SK-N-SH (cell line): ENCODE results near the gene UCMA. TPM values are rescaled to one million over a fixed set of nuclear protein-coding genes. Genes with fewer than 3 reads are reported as not detected.

Experiments used
- CTCF ChIA-PET: fragments of 300-600, 350-600 bp; formaldehyde crosslinking; extraction: SDS; loops from one replicate; lab custom pipeline; 2021; lab: Yijun Ruan, JAX
- POLR2A ChIA-PET: fragments of 350-600 bp; sonication (Branson Sonifier 250); formaldehyde crosslinking; extraction: SDS; loops from one replicate; lab custom pipeline; 2020; ENCODE audit warnings: antibody characterized with exemption, inconsistent platforms; lab: Yijun Ruan, JAX
- DNase-seq: peaks from one replicate; pipeline ENCODE4 v3.0.0; 2012
- H2AFZ ChIP-seq: fragments of 200-600 bp; sonication (generic); 2 replicates; pipeline ENCODE4 v1.8.1; 2016; ENCODE audit warnings: antibody characterized with exemption, mild to moderate bottlenecking, low read depth
- H3F3A ChIP-seq: fragments of 200-600 bp; sonication (generic); replicated peaks from 2 replicates; pipeline ENCODE3; 2016; ENCODE audit warnings: antibody characterized with exemption, mild to moderate bottlenecking; ENCODE audit not compliant: insufficient read depth
- H3K27ac ChIP-seq, 2 experiments: fragments of 200-500 bp in 1 of 2; fragments of 200-600 bp in 1 of 2; sonication (Bioruptor generic) in 1 of 2; sonication (generic), shearing (Covaris generic) in 1 of 2; 2 replicates each; pipeline versions ENCODE4 v1.5.1 to v1.6.1; 2014 to 2016; ENCODE audit warnings: low read depth in 2 of 2, inconsistent platforms in 1 of 2, low read length in 1 of 2, mild to moderate bottlenecking in 1 of 2, mixed read lengths in 1 of 2
- H3K27me3 ChIP-seq: fragments of 200-600 bp; sonication (generic), shearing (Covaris generic); 2 replicates; pipeline ENCODE4 v1.6.1; 2016; ENCODE audit warnings: mixed run types; ENCODE audit not compliant: insufficient read depth
- H3K36me3 ChIP-seq, 2 experiments: fragments of 200-500 bp in 1 of 2; fragments of 200-600 bp in 1 of 2; sonication (Bioruptor generic) in 1 of 2; sonication (generic) in 1 of 2; replicated peaks in 1 of 2; 2 replicates each; pipeline versions ENCODE3 to v1.5.1; 2014 to 2016; ENCODE audit warnings: low read length in 1 of 2, mild to moderate bottlenecking in 1 of 2; ENCODE audit not compliant: insufficient read depth in 2 of 2, control insufficient read depth in 1 of 2
- H3K4me1 ChIP-seq, 2 experiments: fragments of 200-500 bp in 1 of 2; fragments of 200-600 bp in 1 of 2; sonication (Bioruptor generic) in 1 of 2; sonication (generic), shearing (Covaris generic) in 1 of 2; 2 replicates each; pipeline versions ENCODE4 v1.5.1 to v1.6.1; 2014 to 2016; ENCODE audit warnings: low read depth in 1 of 2, low read length in 1 of 2, mixed run types in 1 of 2; ENCODE audit not compliant: insufficient read depth in 2 of 2, control insufficient read depth in 1 of 2
- H3K4me2 ChIP-seq: fragments of 200-600 bp; sonication (generic), shearing (Covaris generic); 2 replicates; pipeline ENCODE4 v1.6.1; 2017; ENCODE audit warnings: mixed run types
- H3K4me3 ChIP-seq, 2 experiments: fragments of 200-500 bp in 1 of 2; fragments of 200-600 bp in 1 of 2; sonication (Bioruptor generic) in 1 of 2; sonication (generic), shearing (Covaris generic) in 1 of 2; 2 replicates each; pipeline versions ENCODE4 v1.5.1 to v1.8.1; 2014 to 2016; ENCODE audit warnings: low read depth in 2 of 2, inconsistent platforms in 1 of 2, low read length in 1 of 2, mild to moderate bottlenecking in 1 of 2, mixed read lengths in 1 of 2, moderate library complexity in 1 of 2
- H3K79me2 ChIP-seq: fragments of 200-600 bp; sonication (generic); 2 replicates; pipeline ENCODE4 v1.8.1; 2017; ENCODE audit warnings: mild to moderate bottlenecking; ENCODE audit not compliant: insufficient read depth
- H3K9ac ChIP-seq: fragments of 200-600 bp; sonication (generic); 2 replicates; pipeline ENCODE4 v1.6.1; 2017; ENCODE audit warnings: mixed run types
- H3K9me2 ChIP-seq: fragments of 200-600 bp; sonication (generic); 2 replicates; pipeline ENCODE4 v1.6.1; 2017; ENCODE audit warnings: mixed run types
- H3K9me3 ChIP-seq: fragments of 200-600 bp; sonication (generic); 2 replicates; pipeline ENCODE4 v1.6.1; 2017; ENCODE audit warnings: mixed run types, mild to moderate bottlenecking, moderate library complexity
- H4K20me1 ChIP-seq: fragments of 200-600 bp; sonication (generic); 2 replicates; pipeline ENCODE4 v1.6.1; 2017; ENCODE audit warnings: mild to moderate bottlenecking, mixed run types; ENCODE audit not compliant: insufficient read depth
- ELF1 ChIP-seq: IDR thresholded peaks from 2 replicates; pipeline ENCODE4 v1.4.0; 2012
- EP300 ChIP-seq, 2 experiments: IDR thresholded peaks; 2 replicates each; pipeline versions ENCODE4 v1.4.0 to v1.6.1; 2012; ENCODE audit warnings: borderline replicate concordance in 1 of 2, low read depth in 1 of 2, low read length in 1 of 2
- EZH2phosphoT487 ChIP-seq: fragments of 200-600 bp; sonication (generic); IDR thresholded peaks from 2 replicates; pipeline ENCODE4 v1.6.1; 2017; ENCODE audit warnings: low read depth, mixed run types, mild to moderate bottlenecking, antibody characterized with exemption, moderate library complexity, borderline replicate concordance
- FOXJ3 ChIP-seq: sonication (generic); formaldehyde crosslinking; IDR thresholded peaks from 2 replicates; pipeline ENCODE4 v1.5.1; 2020; ENCODE audit warnings: mild to moderate bottlenecking, missing genetic modification reagents
- JUND ChIP-seq: IDR thresholded peaks from 2 replicates; pipeline ENCODE4 v1.4.0; 2012
- NFIC ChIP-seq: IDR thresholded peaks from 2 replicates; pipeline ENCODE4 v1.4.0; 2012; ENCODE audit warnings: borderline replicate concordance
- POLR2AphosphoS5 ChIP-seq: IDR thresholded peaks from 2 replicates; pipeline ENCODE4 v1.6.1; 2012; ENCODE audit warnings: low read depth, low read length
- RAD21 ChIP-seq: IDR thresholded peaks from 2 replicates; pipeline ENCODE4 v1.6.1; 2012; ENCODE audit warnings: mild to moderate bottlenecking, low read length
- RCOR1 ChIP-seq: fragments of 150-350 bp; IDR thresholded peaks from 2 replicates; pipeline ENCODE4 v1.6.1; 2017; ENCODE audit warnings: antibody characterized with exemption, low read length
- RXRA ChIP-seq: IDR thresholded peaks from 2 replicates; pipeline ENCODE4 v1.4.0; 2012; ENCODE audit warnings: low read depth, mild to moderate bottlenecking, borderline replicate concordance
- SIN3A ChIP-seq: IDR thresholded peaks from 2 replicates; pipeline ENCODE4 v1.6.1; 2012; ENCODE audit warnings: low read depth, mild to moderate bottlenecking, low read length, moderate library complexity, borderline replicate concordance
- TAF1 ChIP-seq: IDR thresholded peaks from 2 replicates; pipeline ENCODE4 v1.6.1; 2012; ENCODE audit warnings: low read depth, mild to moderate bottlenecking, low read length, moderate library complexity, borderline replicate concordance
- WGBS: methylation state at CpG from one replicate; pipeline ENCODE4 v1.1.6; 2017; ENCODE audit warnings: low lambda C conversion rate; 5-methylcytosine and 5-hydroxymethylcytosine counted together
- polyA plus RNA-seq, 3 experiments: library from polyadenylated mRNA; depleted of rRNA; stranded (reverse); fragments of >200 nt; gene quantifications; 2 replicates each; pipeline ENCODE4 v1.2.3, GENCODE V29; 2012
- TF ChIP-seq, protein P1 (sequence below): IDR thresholded peaks from 2 replicates; pipeline ENCODE4 v1.4.0; 2012; ENCODE audit warnings: low read depth, borderline replicate concordance
- TF ChIP-seq, protein P2 (sequence below): IDR thresholded peaks from 2 replicates; pipeline ENCODE4 v1.4.0; 2012; ENCODE audit warnings: low read depth, borderline replicate concordance
- TF ChIP-seq, protein P3 (sequence below): fragments of 200-600 bp; sonication (generic); IDR thresholded peaks from 2 replicates; pipeline ENCODE4 v1.6.1; 2017; ENCODE audit warnings: antibody characterized with exemption, mild to moderate bottlenecking, moderate library complexity
- TF ChIP-seq, protein P4 (sequence below): fragments of 150-350 bp; IDR thresholded peaks from 2 replicates; pipeline ENCODE4 v1.6.1; 2016; ENCODE audit warnings: mild to moderate bottlenecking, low read depth, low read length
- TF ChIP-seq, protein P5 (sequence below): IDR thresholded peaks from 2 replicates; pipeline ENCODE4 v1.4.0; 2012; ENCODE audit warnings: low read depth

Gene UCMA
- polyA plus RNA-seq, 1 of the 3 experiments (the other 2 are of a cell fraction), result not detected

DNA sequence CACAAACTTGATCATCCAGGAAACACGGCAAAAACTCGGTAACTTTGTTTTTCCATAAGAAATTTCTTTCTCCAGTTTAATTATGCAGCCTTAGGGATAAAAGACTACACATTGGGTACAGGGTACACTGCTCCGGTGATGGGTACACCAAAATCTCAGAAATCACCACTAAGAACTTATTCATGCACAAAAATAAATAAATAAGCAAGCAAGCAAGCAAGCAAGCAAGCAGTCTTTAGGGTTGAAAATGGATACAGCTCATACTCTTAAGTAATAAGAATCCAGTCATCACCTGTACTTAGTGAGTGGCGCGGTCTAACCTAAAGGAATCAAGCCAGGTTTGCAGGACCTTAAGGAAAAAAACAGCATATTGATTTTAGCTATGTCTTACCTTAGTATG is 42.8 kb downstream of the UCMA start:
- H3K4me2 ChIP-seq, result no peak overlapping the region
- TF ChIP-seq, protein P1, sequence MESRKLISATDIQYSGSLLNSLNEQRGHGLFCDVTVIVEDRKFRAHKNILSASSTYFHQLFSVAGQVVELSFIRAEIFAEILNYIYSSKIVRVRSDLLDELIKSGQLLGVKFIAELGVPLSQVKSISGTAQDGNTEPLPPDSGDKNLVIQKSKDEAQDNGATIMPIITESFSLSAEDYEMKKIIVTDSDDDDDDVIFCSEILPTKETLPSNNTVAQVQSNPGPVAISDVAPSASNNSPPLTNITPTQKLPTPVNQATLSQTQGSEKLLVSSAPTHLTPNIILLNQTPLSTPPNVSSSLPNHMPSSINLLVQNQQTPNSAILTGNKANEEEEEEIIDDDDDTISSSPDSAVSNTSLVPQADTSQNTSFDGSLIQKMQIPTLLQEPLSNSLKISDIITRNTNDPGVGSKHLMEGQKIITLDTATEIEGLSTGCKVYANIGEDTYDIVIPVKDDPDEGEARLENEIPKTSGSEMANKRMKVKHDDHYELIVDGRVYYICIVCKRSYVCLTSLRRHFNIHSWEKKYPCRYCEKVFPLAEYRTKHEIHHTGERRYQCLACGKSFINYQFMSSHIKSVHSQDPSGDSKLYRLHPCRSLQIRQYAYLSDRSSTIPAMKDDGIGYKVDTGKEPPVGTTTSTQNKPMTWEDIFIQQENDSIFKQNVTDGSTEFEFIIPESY, result no peak
- TF ChIP-seq SIN3A, result no peak
- TF ChIP-seq ELF1, result no peak
- TF ChIP-seq, protein P2, sequence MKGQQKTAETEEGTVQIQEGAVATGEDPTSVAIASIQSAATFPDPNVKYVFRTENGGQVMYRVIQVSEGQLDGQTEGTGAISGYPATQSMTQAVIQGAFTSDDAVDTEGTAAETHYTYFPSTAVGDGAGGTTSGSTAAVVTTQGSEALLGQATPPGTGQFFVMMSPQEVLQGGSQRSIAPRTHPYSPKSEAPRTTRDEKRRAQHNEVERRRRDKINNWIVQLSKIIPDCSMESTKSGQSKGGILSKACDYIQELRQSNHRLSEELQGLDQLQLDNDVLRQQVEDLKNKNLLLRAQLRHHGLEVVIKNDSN, result no peak
- TF ChIP-seq, protein P3, sequence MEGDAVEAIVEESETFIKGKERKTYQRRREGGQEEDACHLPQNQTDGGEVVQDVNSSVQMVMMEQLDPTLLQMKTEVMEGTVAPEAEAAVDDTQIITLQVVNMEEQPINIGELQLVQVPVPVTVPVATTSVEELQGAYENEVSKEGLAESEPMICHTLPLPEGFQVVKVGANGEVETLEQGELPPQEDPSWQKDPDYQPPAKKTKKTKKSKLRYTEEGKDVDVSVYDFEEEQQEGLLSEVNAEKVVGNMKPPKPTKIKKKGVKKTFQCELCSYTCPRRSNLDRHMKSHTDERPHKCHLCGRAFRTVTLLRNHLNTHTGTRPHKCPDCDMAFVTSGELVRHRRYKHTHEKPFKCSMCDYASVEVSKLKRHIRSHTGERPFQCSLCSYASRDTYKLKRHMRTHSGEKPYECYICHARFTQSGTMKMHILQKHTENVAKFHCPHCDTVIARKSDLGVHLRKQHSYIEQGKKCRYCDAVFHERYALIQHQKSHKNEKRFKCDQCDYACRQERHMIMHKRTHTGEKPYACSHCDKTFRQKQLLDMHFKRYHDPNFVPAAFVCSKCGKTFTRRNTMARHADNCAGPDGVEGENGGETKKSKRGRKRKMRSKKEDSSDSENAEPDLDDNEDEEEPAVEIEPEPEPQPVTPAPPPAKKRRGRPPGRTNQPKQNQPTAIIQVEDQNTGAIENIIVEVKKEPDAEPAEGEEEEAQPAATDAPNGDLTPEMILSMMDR, result no peak
- TF ChIP-seq NFIC, result no peak
- no peak for TF ChIP-seq TAF1
- TF ChIP-seq, protein P4, sequence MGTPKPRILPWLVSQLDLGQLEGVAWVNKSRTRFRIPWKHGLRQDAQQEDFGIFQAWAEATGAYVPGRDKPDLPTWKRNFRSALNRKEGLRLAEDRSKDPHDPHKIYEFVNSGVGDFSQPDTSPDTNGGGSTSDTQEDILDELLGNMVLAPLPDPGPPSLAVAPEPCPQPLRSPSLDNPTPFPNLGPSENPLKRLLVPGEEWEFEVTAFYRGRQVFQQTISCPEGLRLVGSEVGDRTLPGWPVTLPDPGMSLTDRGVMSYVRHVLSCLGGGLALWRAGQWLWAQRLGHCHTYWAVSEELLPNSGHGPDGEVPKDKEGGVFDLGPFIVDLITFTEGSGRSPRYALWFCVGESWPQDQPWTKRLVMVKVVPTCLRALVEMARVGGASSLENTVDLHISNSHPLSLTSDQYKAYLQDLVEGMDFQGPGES, result no peak
- no peak for TF ChIP-seq RXRA
- no peak for TF ChIP-seq RCOR1
- no peak for TF ChIP-seq FOXJ3 (CRISPR knock-in tag)
- TF ChIP-seq, protein P5, sequence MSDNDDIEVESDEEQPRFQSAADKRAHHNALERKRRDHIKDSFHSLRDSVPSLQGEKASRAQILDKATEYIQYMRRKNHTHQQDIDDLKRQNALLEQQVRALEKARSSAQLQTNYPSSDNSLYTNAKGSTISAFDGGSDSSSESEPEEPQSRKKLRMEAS, result no peak
- TF ChIP-seq EP300 (IDR thresholded peaks at IDR 0.05; ENCODE audit: borderline replicate concordance in 1 of 2, low read depth in 1 of 2, low read length in 1 of 2), result no peak
- TF ChIP-seq EZH2phosphoT487, result no peak
- TF ChIP-seq RAD21, result no peak
- no peak for TF ChIP-seq POLR2AphosphoS5
- no peak for TF ChIP-seq JUND
- TF ChIP-seq, all 33 proteins: peak for 0
- CTCF ChIA-PET, result interaction anchor here (1.0 kb wide), 1 partner anchor 111 kb away, joined by 3 read pairs; no protein-coding TSS in a partner anchor
- POLR2A ChIA-PET, result no interaction called here
- Histone ChIP-seq H3K27me3 (no peaks in the 10 kb centered on the region), H3K27ac (no peak overlapping the region), H3K79me2 (no peaks in the 10 kb centered on the region), H3K9ac (no peak overlapping the region), H3F3A (no peaks in the 10 kb centered on the region), H3K4me1 (no peaks in the 10 kb centered on the region), H3K9me3 (no peaks in the 10 kb centered on the region), H3K36me3 (peaks cover 13 to 15% of the 10 kb centered on the region in 2 experiments), H2AFZ (no peak overlapping the region), H3K9me2 (no peaks in the 10 kb centered on the region), H4K20me1 (no peaks in the 10 kb centered on the region), H3K4me3 (no peak overlapping the region)
- no peak for DNase-seq
- 97% methylated on average over 5 of the region's 5 CpGs for WGBS
